PFSK-1 (cell line): Measurements from ENCODE around the gene SLC35G3.

Source experiments
- FOXP2 ChIP-seq: optimal IDR thresholded peaks from 2 replicates; pipeline ENCODE3; 2011; ENCODE audit warnings: borderline replicate concordance, control low read depth, inconsistent platforms; ENCODE audit not compliant: insufficient read depth; ENCODE audit errors: extremely low read length, extremely low read depth
- POLR2AphosphoS5 ChIP-seq: IDR thresholded peaks from 2 replicates; pipeline ENCODE4 v1.6.1; 2012; ENCODE audit warnings: low read depth, mild to moderate bottlenecking, control low read depth, low read length, moderate library complexity
- SIN3A ChIP-seq: IDR thresholded peaks from 2 replicates; pipeline ENCODE4 v1.6.1; 2012; ENCODE audit warnings: mild to moderate bottlenecking, low read length, moderate library complexity, borderline replicate concordance; ENCODE audit not compliant: insufficient read depth
- TAF1 ChIP-seq: IDR thresholded peaks from 2 replicates; pipeline ENCODE4 v1.6.1; 2012; ENCODE audit warnings: low read length, control low read depth, borderline replicate concordance; ENCODE audit not compliant: insufficient read depth
- TF ChIP-seq, protein P1 (sequence below), 2 experiments: IDR thresholded peaks; 2 replicates each; pipeline versions ENCODE4 v1.6.1 to v1.8.0; 2011 to 2012; ENCODE audit warnings: low read depth in 2 of 2, low read length in 2 of 2, control low read depth in 1 of 2, inconsistent platforms in 1 of 2, mild to moderate bottlenecking in 1 of 2, moderate library complexity in 1 of 2; ENCODE audit not compliant: insufficient read depth in 1 of 2

The SLC35G3 gene

DNA sequence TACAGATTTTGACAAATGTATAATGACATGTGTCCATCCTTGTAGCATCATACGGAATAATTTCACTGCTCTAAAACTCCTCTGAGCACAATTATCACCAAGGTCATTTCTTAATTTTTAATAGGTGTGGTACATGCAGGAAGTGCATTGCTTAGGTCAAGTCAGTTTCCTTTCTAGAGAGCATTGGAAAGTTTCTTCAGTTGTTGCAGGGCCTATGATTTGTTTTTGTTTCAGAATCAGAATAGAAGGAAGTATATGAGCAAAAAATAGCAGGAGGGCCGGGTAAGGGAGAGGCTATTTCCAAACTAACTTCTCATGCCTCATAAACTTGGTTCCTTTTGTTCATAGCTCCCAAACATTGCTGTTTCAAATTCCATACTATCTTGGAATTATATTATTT is 24.7 kb upstream of the SLC35G3 start:
- TF ChIP-seq, protein P1, sequence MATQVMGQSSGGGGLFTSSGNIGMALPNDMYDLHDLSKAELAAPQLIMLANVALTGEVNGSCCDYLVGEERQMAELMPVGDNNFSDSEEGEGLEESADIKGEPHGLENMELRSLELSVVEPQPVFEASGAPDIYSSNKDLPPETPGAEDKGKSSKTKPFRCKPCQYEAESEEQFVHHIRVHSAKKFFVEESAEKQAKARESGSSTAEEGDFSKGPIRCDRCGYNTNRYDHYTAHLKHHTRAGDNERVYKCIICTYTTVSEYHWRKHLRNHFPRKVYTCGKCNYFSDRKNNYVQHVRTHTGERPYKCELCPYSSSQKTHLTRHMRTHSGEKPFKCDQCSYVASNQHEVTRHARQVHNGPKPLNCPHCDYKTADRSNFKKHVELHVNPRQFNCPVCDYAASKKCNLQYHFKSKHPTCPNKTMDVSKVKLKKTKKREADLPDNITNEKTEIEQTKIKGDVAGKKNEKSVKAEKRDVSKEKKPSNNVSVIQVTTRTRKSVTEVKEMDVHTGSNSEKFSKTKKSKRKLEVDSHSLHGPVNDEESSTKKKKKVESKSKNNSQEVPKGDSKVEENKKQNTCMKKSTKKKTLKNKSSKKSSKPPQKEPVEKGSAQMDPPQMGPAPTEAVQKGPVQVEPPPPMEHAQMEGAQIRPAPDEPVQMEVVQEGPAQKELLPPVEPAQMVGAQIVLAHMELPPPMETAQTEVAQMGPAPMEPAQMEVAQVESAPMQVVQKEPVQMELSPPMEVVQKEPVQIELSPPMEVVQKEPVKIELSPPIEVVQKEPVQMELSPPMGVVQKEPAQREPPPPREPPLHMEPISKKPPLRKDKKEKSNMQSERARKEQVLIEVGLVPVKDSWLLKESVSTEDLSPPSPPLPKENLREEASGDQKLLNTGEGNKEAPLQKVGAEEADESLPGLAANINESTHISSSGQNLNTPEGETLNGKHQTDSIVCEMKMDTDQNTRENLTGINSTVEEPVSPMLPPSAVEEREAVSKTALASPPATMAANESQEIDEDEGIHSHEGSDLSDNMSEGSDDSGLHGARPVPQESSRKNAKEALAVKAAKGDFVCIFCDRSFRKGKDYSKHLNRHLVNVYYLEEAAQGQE (IDR thresholded peaks at IDR 0.05; ENCODE audit: insufficient read depth in 1 of 2, low read depth in 2 of 2, low read length in 2 of 2): no peak
- TF ChIP-seq SIN3A: no peak
- TF ChIP-seq FOXP2: no peak
- no peak for TF ChIP-seq POLR2AphosphoS5
- no peak for TF ChIP-seq TAF1

DNA sequence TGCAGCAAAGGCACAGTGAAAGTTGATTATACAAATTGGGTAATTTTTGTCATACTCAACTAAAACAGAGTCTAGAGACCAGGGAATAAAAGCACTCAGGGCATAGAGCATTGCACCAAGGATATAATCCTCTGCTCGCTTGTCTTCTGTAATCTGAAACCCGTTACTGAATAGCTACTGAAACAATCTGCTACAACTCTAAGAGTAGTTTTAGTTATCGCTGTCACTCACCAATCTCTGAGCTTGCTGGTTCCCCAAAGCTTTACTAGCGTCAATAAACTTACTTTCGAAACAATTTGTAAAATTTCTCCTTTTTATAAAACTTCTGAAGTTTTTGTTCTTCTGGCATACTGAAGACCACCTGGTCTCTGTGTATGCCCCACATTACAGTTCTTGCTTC is 22.9 kb upstream of the SLC35G3 start:
- TF ChIP-seq FOXP2: no peak
- TF ChIP-seq, protein P1 (IDR thresholded peaks at IDR 0.05; ENCODE audit: insufficient read depth in 1 of 2, low read depth in 2 of 2, low read length in 2 of 2): no peak

DNA sequence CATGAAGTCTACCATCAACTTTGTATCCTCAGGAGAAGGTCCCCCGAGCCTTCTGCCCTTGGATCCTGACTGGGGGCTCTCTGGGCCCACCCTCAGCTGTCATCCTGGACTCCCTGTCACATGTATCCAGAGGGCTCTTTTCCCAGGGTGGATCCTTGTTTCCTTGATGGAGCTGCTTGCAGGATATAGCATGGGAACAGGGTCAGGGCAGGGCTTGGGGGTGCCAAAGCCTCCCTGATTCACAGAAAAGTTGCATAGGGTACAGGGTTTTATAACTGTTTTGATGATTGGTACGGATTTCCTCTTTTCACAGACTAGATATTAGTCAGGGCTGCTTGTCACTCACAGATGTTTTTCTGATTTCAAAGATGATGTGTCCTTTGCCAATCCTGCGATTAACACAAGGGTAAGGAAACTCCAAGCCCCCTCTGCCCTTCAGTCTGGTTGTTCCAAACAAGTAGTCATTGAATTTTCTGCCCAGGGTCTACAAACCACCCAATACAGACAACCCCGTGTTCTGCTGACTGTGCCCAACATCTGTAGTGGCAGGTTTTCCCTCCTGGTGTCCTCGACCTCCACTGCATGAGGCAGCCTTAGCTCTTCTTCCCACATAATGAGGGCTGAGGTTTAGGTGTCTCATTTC is 20.6 kb upstream of the SLC35G3 start:
- TF ChIP-seq TAF1 (no peak), POLR2AphosphoS5 (no peak), SIN3A (no peak), FOXP2 (no peak)
- TF ChIP-seq, protein P1 (IDR thresholded peaks at IDR 0.05; ENCODE audit: insufficient read depth in 1 of 2, low read depth in 2 of 2, low read length in 2 of 2): no peak

DNA sequence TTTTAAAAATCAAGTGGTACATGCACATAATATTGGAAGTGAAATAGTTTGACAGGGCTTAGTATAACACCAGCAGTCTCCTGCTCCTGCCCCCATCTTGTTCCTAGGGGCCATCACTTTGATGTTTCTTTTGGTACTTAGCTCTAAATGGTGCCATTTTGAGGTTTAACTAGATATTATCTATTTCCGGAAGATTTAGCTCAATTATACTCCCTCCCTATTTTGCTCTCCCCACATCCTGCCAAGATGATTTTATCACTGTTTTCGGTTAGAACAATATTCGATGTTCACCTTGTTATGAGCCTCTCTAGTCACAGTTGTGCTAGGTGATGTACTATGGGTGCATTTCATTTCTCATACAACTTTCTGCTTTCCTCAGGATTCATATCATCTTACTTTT is 20.0 kb upstream of the SLC35G3 start:
- TF ChIP-seq TAF1 (no peak), FOXP2 (no peak), SIN3A (no peak), POLR2AphosphoS5 (no peak)
- TF ChIP-seq, protein P1 (IDR thresholded peaks at IDR 0.05; ENCODE audit: insufficient read depth in 1 of 2, low read depth in 2 of 2, low read length in 2 of 2): no peak
